Calu3 (cell line): Measurements from ENCODE around the gene MAGEL2. TPM values are rescaled to one million over a fixed set of nuclear protein-coding genes. Genes with fewer than 3 reads are reported as not detected.

Source experiments
- BruUV-seq: library from RNA; stranded (reverse); fragments of 400-500 nt; replicated peaks from 2 replicates; lab custom pipeline; 2021; lab: Mats Ljungman, UMichigan
- CTCF ChIA-PET: fragments of 300-600 bp; sonication (Branson Sonifier 250); formaldehyde crosslinking; loops from one replicate; lab custom pipeline; 2022; ENCODE audit warnings: antibody characterized with exemption; lab: Charles Lee
- DNase-seq: peaks from one replicate; pipeline ENCODE4 v3.0.0; 2022
- H3K27ac Mint-ChIP-seq: one replicate; pipeline ENCODE4 v1.8.0; 2022; ENCODE audit warnings: mixed read lengths; ENCODE audit not compliant: unreplicated experiment
- H3K27me3 Mint-ChIP-seq: one replicate; pipeline ENCODE4 v1.8.0; 2022; ENCODE audit warnings: mixed read lengths; ENCODE audit not compliant: unreplicated experiment
- H3K36me3 Mint-ChIP-seq: one replicate; pipeline ENCODE4 v1.8.0; 2022; ENCODE audit warnings: mild to moderate bottlenecking, moderate library complexity, mixed read lengths; ENCODE audit not compliant: insufficient read depth, unreplicated experiment
- H3K4me1 Mint-ChIP-seq: one replicate; pipeline ENCODE4 v1.8.0; 2022; ENCODE audit warnings: mild to moderate bottlenecking, low read depth, mixed read lengths; ENCODE audit not compliant: unreplicated experiment
- H3K4me3 Mint-ChIP-seq: one replicate; pipeline ENCODE4 v1.8.0; 2022; ENCODE audit warnings: mild to moderate bottlenecking, low read depth, moderate library complexity, mixed read lengths; ENCODE audit not compliant: unreplicated experiment
- H3K9me3 Mint-ChIP-seq: one replicate; pipeline ENCODE4 v1.8.0; 2022; ENCODE audit warnings: low read depth, mixed read lengths; ENCODE audit not compliant: unreplicated experiment
- CTCF ChIP-seq: fragments of 200-600 bp; IDR thresholded peaks from one replicate; pipeline ENCODE4 v1.8.0; 2022; ENCODE audit warnings: antibody characterized with exemption; ENCODE audit not compliant: unreplicated experiment
- intact Hi-C: fragments of 100-400 bp; cut with micrococcal nuclease; formaldehyde crosslinking; loops from one replicate; pipeline ENCODE4 v1.10.0; 2022; ENCODE audit not compliant: unreplicated experiment
- total RNA-seq: library from RNA; stranded (reverse); gene quantifications from 2 replicates; pipeline ENCODE4 v1.2.3, GENCODE V29; 2022

The MAGEL2 gene
- total RNA-seq, 1 experiment from 2014 or later, result not detected

DNA sequence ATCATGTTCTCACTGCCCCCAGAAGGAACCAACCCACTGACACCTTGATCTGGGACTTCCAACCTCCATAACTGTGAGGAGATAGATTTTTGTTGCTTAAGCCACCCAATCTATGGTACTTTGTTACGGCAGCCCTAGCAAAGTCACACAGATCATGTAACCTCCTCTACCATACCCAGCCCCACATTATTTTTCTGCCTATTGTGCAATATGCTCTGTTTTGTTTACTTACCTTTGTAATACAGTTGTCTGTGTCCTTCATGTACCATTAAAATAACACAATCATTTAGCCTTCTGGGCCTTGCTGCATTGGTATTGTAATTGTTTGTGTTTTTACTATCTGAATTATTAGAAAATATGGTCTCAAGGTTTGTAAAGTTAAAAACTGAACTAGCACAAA, 23.3 kb upstream of the MAGEL2 start:
- Mint-ChIP-seq H3K4me3 (no peak overlapping the region), H3K4me1 (no peaks in the 10 kb centered on the region), H3K36me3 (no peaks in the 10 kb centered on the region), H3K9me3 (no peaks in the 10 kb centered on the region), H3K27ac (no peak overlapping the region), H3K27me3 (no peaks in the 10 kb centered on the region)
- TF ChIP-seq CTCF, result no peak
- DNase-seq, result no peak
- CTCF ChIA-PET, result no interaction called here
- BruUV-seq, result no TSS peak
- intact Hi-C loops, result no loop called here

- no peak overlapping the region for H3K27ac Mint-ChIP-seq
- no peaks in the 10 kb centered on the region for H3K9me3 Mint-ChIP-seq
- TF ChIP-seq CTCF, result no peak
- no peak for DNase-seq
- no peaks in the 10 kb centered on the region for H3K27me3 Mint-ChIP-seq
- CTCF ChIA-PET, result no interaction called here
- no peaks in the 10 kb centered on the region for H3K4me1 Mint-ChIP-seq
- no peaks in the 10 kb centered on the region for H3K36me3 Mint-ChIP-seq
- no TSS peak for BruUV-seq
- intact Hi-C loops, result no loop called here
- H3K4me3 Mint-ChIP-seq, result no peak overlapping the region
Measured at GRCh38 chr15:23663232-23663631, 15.6 kb upstream of the MAGEL2 start.

DNA sequence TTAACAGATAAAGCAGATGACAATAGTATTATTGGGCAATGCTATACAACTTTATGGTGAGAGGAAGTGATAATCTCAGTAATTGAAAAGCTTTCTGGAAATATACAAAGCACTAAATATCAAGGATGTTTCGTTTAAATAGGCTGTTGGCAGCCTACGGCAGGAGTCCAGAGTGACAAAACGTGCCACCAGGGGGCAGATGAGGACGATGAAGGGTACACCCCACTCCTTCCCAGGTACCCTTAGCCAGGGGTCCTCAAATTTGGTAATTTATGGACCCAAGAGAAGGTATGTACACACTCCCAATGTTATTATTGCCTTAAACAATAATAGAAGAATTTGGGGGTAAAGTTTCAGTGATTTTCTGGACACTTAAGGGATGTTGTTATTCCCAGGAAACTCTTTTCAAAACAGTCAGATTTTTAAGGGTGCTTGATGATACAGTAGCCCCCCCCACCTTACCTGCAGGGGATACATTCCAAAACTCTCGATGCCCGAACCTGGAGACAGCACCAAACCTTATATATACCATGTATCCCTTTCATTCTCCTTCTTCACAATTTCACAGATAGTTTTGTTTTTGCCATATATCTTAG, 1.4 kb upstream of the MAGEL2 start:
- no TSS peak for BruUV-seq
- TF ChIP-seq CTCF, result no peak
- H3K9me3 Mint-ChIP-seq, result peaks cover 6% of the 10 kb centered on the region

GRCh38 chr15:23647001-23647295, 719 bp downstream of the MAGEL2 start:
- H3K4me3 Mint-ChIP-seq, result no peak overlapping the region
- BruUV-seq, result no TSS peak
- CTCF ChIA-PET, result no interaction called here
- no peaks in the 10 kb centered on the region for H3K27me3 Mint-ChIP-seq
- peaks cover 6% of the 10 kb centered on the region for H3K9me3 Mint-ChIP-seq
- intact Hi-C loops, result no loop called here
- H3K36me3 Mint-ChIP-seq, result no peaks in the 10 kb centered on the region
- no peaks in the 10 kb centered on the region for H3K4me1 Mint-ChIP-seq
- DNase-seq, result no peak
- H3K27ac Mint-ChIP-seq, result no peak overlapping the region
- no peak for TF ChIP-seq CTCF

More for the DNA sequence above, 1.4 kb upstream of the MAGEL2 start:
- intact Hi-C loops, result no loop called here
- H3K4me1 Mint-ChIP-seq, result no peaks in the 10 kb centered on the region
- DNase-seq, result no peak
- CTCF ChIA-PET, result no interaction called here
- no peak overlapping the region for H3K4me3 Mint-ChIP-seq
- H3K27me3 Mint-ChIP-seq, result no peaks in the 10 kb centered on the region
- H3K27ac Mint-ChIP-seq, result no peak overlapping the region
- H3K36me3 Mint-ChIP-seq, result no peaks in the 10 kb centered on the region
